ENCODE results near the gene SGO2.
A peak's percentile ranks its signal among the peaks of the same experiment; 100 is the strongest.

SGO2 gene

GRCh38 chr2:200483729-200484198 lies 42.2 kb upstream of the SGO2 start:
- peak; percentile 37 for DNase-seq (ENCODE audit: low read depth)
- TF ChIP-seq CTCF (conservative IDR thresholded peaks at IDR 0.05; ENCODE audit: control insufficient read depth, insufficient read depth, low read depth, low read length): peak; percentile 44
- H3K4me3 ChIP-seq (ENCODE audit: control insufficient read depth, low read depth, low read length): no peak overlapping the region

GRCh38 chr2:200484934-200485333 lies 41.1 kb upstream of the SGO2 start:
- H3K4me3 ChIP-seq (ENCODE audit: control insufficient read depth, low read depth, low read length): no peak overlapping the region
- peak; percentile 42 for DNase-seq (ENCODE audit: low read depth)
- TF ChIP-seq CTCF (conservative IDR thresholded peaks at IDR 0.05; ENCODE audit: control insufficient read depth, insufficient read depth, low read depth, low read length): no peak

GRCh38 chr2:200486529-200486928 lies 39.5 kb upstream of the SGO2 start:
- DNase-seq (ENCODE audit: low read depth): no peak
- no peak for TF ChIP-seq CTCF (conservative IDR thresholded peaks at IDR 0.05; ENCODE audit: control insufficient read depth, insufficient read depth, low read depth, low read length)

GRCh38 chr2:200488169-200488568 lies 37.8 kb upstream of the SGO2 start:
- H3K4me3 ChIP-seq (ENCODE audit: control insufficient read depth, low read depth, low read length): no peak overlapping the region
- DNase-seq (ENCODE audit: low read depth): no peak
- TF ChIP-seq CTCF (conservative IDR thresholded peaks at IDR 0.05; ENCODE audit: control insufficient read depth, insufficient read depth, low read depth, low read length): no peak

More at GRCh38 chr2:200486529-200486928, 39.5 kb upstream of the SGO2 start:
- no peak overlapping the region for H3K4me3 ChIP-seq (ENCODE audit: control insufficient read depth, low read depth, low read length)

- no peak for DNase-seq (ENCODE audit: low read depth)
- no peak for TF ChIP-seq CTCF (conservative IDR thresholded peaks at IDR 0.05; ENCODE audit: control insufficient read depth, insufficient read depth, low read depth, low read length)
- H3K4me3 ChIP-seq (ENCODE audit: control insufficient read depth, low read depth, low read length): no peak overlapping the region
Measured at GRCh38 chr2:200490001-200490400, 36.0 kb upstream of the SGO2 start.

- no peak for TF ChIP-seq CTCF (conservative IDR thresholded peaks at IDR 0.05; ENCODE audit: control insufficient read depth, insufficient read depth, low read depth, low read length)
- no peak overlapping the region for H3K4me3 ChIP-seq (ENCODE audit: control insufficient read depth, low read depth, low read length)
- no peak for DNase-seq (ENCODE audit: low read depth)
Measured at GRCh38 chr2:200492656-200493055, 33.4 kb upstream of the SGO2 start.

- DNase-seq (ENCODE audit: low read depth): no peak
- TF ChIP-seq CTCF (conservative IDR thresholded peaks at IDR 0.05; ENCODE audit: control insufficient read depth, insufficient read depth, low read depth, low read length): no peak
- no peak overlapping the region for H3K4me3 ChIP-seq (ENCODE audit: control insufficient read depth, low read depth, low read length)
Measured at GRCh38 chr2:200494048-200494447, 32.0 kb upstream of the SGO2 start.
